Measurements from ENCODE around the gene TCOF1. TPM values are rescaled to one million over a fixed set of nuclear protein-coding genes. Genes with fewer than 3 reads are reported as not detected.

TCOF1 gene
- total RNA-seq, 4 donors from 2014 or later = 19.4 to 85.0 (median 28.2) TPM

GRCh38 chr5:150442699-150443080 lies 85.2 kb downstream of the TCOF1 start:
- Histone ChIP-seq H3K27ac (no peak overlapping the region), H3K36me3 (peaks cover 0 to 45% (median 0%) of the 10 kb centered on the region in 3 donors)

DNA sequence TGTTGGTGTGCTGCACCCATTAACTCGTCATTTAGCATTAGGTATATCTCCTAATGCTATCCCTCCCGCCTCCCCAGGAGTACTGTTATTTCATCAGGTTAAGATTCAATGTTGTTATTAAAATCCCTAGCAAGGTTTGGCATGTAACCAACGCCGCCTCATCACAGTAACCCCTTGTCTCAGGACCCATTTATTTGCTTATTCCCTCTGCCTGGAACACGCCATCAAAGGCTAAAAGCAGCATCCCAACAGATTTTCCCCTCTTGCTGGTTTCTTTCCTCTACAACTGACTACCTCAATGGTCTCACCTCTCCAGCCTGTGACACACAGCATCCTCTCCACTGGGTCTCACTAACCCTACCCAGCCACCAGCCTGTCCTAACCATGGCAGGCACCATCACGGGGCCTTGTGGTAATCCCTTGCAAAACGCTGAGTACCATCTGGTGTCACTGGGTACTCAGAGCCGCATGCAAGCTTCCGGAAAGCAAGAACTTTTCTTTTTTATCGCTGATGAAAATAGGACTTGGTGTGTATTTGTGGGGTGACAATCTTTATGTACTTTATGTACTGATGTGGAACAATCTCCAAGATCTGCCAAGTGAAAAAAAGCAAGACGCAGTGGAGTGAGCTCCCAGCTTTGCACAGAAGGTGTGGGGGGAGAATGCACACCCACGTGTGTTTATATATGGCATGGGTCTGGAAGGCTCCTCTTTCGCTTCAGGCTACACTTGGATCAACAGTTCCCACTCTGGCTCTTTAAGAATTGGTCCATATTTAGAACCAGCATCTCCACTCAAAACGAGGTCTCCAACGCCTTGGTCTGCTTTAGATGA lies 86.0 kb downstream of the TCOF1 start:
- Histone ChIP-seq H3K4me3 (no peak overlapping the region), H3K27ac (no peak overlapping the region), H3K9me3 (no peaks in the 10 kb centered on the region), H3K4me1 (peaks cover 0 to 14% (median 6%) of the 10 kb centered on the region in 4 donors), H3K36me3 (peaks cover 0 to 48% (median 0%) of the 10 kb centered on the region in 3 donors), H3K27me3 (no peaks in the 10 kb centered on the region)
- TF ChIP-seq POLR2A (IDR thresholded peaks at IDR 0.05) (no peak), CTCF (IDR thresholded peaks at IDR 0.05) (no peak)
- DNase-seq = no peak

More at GRCh38 chr5:150442699-150443080, 85.2 kb downstream of the TCOF1 start:
- H3K4me1 ChIP-seq = peaks cover 0 to 6% (median 3%) of the 10 kb centered on the region in 4 donors
- no peak for TF ChIP-seq POLR2A (IDR thresholded peaks at IDR 0.05)
- no peak for TF ChIP-seq CTCF (IDR thresholded peaks at IDR 0.05)
- H3K9me3 ChIP-seq = no peaks in the 10 kb centered on the region
- DNase-seq = no peak
- no peaks in the 10 kb centered on the region for H3K27me3 ChIP-seq
- H3K4me3 ChIP-seq = no peak overlapping the region

DNA sequence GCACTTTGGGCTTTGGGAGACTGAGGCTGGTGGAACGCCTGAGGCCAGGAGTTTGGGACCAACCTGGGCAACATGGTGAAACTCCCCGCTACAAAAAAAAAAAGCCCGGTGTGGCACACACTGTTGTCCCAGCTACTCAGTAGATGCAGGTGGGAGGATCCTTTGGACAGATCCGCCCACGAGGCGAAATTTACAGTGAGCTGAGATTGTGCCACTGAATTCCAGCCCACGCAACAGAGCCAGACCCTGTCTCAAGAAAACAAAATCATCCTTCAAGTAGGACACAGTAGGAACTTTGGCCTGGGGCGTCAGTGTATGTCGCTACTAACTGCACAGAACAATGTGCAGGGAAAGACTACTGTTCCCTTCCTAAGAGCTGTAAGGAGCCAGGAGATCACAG lies 87.3 kb downstream of the TCOF1 start:
- no peak for DNase-seq
- Histone ChIP-seq H3K9me3 (no peaks in the 10 kb centered on the region), H3K4me3 (no peak overlapping the region), H3K4me1 (peaks cover 0 to 14% (median 7%) of the 10 kb centered on the region in 4 donors), H3K27ac (no peak overlapping the region), H3K36me3 (peaks cover 0 to 48% (median 0%) of the 10 kb centered on the region in 3 donors), H3K27me3 (no peaks in the 10 kb centered on the region)
- TF ChIP-seq CTCF (IDR thresholded peaks at IDR 0.05) = no peak
- TF ChIP-seq POLR2A (IDR thresholded peaks at IDR 0.05) = no peak

DNA sequence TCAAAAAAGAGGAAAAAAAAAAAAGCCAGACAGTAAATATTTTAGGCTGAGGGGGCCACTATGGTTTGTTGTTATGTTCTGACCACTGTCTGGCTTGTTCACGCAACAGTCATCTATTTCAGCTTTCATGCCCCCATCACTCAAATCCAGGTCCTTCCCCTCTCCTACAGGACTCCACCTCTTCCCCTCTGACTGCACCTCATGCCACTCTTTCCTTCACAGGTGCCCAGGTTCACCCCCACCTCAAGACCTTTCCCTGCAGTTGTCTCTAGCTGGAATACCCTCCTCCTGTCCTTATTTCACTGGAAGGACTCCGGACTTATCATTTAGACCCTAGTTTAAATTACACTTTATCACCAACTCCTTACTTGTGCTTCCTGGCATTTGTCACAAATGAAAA lies 88.6 kb downstream of the TCOF1 start:
- no peak for TF ChIP-seq CTCF (IDR thresholded peaks at IDR 0.05)
- no peak for TF ChIP-seq POLR2A (IDR thresholded peaks at IDR 0.05)
- Histone ChIP-seq H3K9me3 (no peaks in the 10 kb centered on the region), H3K27ac (no peak overlapping the region), H3K4me1 (peaks cover 0 to 14% (median 7%) of the 10 kb centered on the region in 4 donors), H3K4me3 (no peak overlapping the region), H3K36me3 (peaks cover 0 to 48% (median 0%) of the 10 kb centered on the region in 3 donors), H3K27me3 (no peaks in the 10 kb centered on the region)
- no peak for DNase-seq

DNA sequence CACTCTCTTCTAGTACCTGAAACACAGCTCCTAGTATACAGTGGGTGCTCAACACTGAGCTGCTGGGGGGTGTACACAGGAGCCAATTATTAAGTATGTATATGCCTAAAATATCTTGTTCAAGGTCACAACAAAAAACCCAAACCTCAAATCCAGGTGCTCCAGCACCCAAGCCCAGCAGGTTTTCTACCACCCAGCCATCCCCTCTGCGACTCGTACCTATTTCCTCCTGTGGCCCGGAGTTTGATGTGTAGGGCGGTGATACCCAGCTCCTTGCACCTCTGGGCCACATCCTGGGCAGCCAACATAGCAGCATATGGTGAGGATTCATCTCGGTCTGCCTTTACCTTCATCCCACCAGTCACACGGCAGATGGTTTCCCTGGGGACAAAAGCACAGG lies 89.1 kb downstream of the TCOF1 start:
- H3K4me3 ChIP-seq = no peak overlapping the region
- peaks cover 0 to 14% (median 7%) of the 10 kb centered on the region in 4 donors for H3K4me1 ChIP-seq
- TF ChIP-seq CTCF (IDR thresholded peaks at IDR 0.05) = no peak
- no peak for TF ChIP-seq POLR2A (IDR thresholded peaks at IDR 0.05)
- no peak overlapping the region for H3K27ac ChIP-seq
- no peak for DNase-seq
- H3K27me3 ChIP-seq = no peaks in the 10 kb centered on the region
- peaks cover 0 to 48% (median 0%) of the 10 kb centered on the region in 3 donors for H3K36me3 ChIP-seq
- H3K9me3 ChIP-seq = no peaks in the 10 kb centered on the region
